Lung (tissue), 12 donors: Measurements from ENCODE around the gene RAB11B. TPM values are rescaled to one million over a fixed set of nuclear protein-coding genes. Genes with fewer than 3 reads are reported as not detected.

ENCODE experiments used
- ATAC-seq: fragments of 200-7000 bp; cut with Tn5 transposase; one replicate; pipeline ENCODE4 v1.9.1; 2020; ENCODE audit warnings: moderate number of reproducible peaks; ENCODE audit not compliant: insufficient read depth, low FRiP score
- DNase-seq, 3 donors: peaks; one replicate each; pipeline ENCODE4 v3.0.0-alpha.2; 2013 to 2017
- H3K27ac ChIP-seq, 2 donors: one replicate each; pipeline ENCODE4 v1.5.1; 2013; ENCODE audit warnings: mild to moderate bottlenecking in 2 of 2, moderate library complexity in 2 of 2, control low read depth in 1 of 2, inconsistent platforms in 1 of 2, low read depth in 1 of 2, low read length in 1 of 2
- H3K27me3 ChIP-seq, 3 donors: one replicate each; pipeline ENCODE4 v1.5.1; 2013; ENCODE audit warnings: low read length in 2 of 3; ENCODE audit not compliant: control insufficient read depth in 3 of 3, insufficient read depth in 3 of 3
- H3K36me3 ChIP-seq, 4 donors: one replicate each; pipeline ENCODE4 v1.5.1; 2013; ENCODE audit warnings: low read length in 4 of 4, mild to moderate bottlenecking in 1 of 4, moderate library complexity in 1 of 4; ENCODE audit not compliant: control insufficient read depth in 4 of 4, insufficient read depth in 4 of 4
- H3K4me1 ChIP-seq, 5 donors: one replicate each; pipeline ENCODE4 v1.5.1; 2013; ENCODE audit warnings: low read length in 5 of 5, mild to moderate bottlenecking in 2 of 5, moderate library complexity in 1 of 5; ENCODE audit not compliant: control insufficient read depth in 5 of 5, insufficient read depth in 5 of 5
- H3K4me3 ChIP-seq: one replicate; pipeline ENCODE4 v1.5.1; 2013; ENCODE audit warnings: mild to moderate bottlenecking, control low read depth, moderate library complexity
- H3K9ac ChIP-seq, 2 donors: one replicate each; pipeline ENCODE4 v1.5.1; 2013; ENCODE audit warnings: low read length in 2 of 2, control low read depth in 1 of 2; ENCODE audit not compliant: insufficient read depth in 1 of 2
- H3K9me3 ChIP-seq, 4 donors: one replicate each; pipeline ENCODE4 v1.5.1; 2013; ENCODE audit warnings: low read length in 3 of 4, mild to moderate bottlenecking in 1 of 4, moderate library complexity in 1 of 4; ENCODE audit not compliant: control insufficient read depth in 4 of 4, insufficient read depth in 3 of 4
- CTCF ChIP-seq: IDR thresholded peaks from 2 replicates; pipeline ENCODE4 v1.5.1; 2012; ENCODE audit warnings: mild to moderate bottlenecking; ENCODE audit errors: control extremely low read depth, extremely low read depth
- WGBS, 2 donors: extraction: QIAGEN DNeasy Blood & Tissue Kit; methylation state at CpG; one replicate each; pipeline ENCODE4 v1.1.7; 2013; 5-methylcytosine and 5-hydroxymethylcytosine counted together
- polyA plus RNA-seq, 2 donors: library from polyadenylated mRNA; stranded (reverse); fragments of 200-250 nt; gene quantifications; one replicate each; pipeline ENCODE4 v1.2.1, GENCODE V29; 2013
- total RNA-seq, 2 donors: library from RNA; depleted of rRNA in 1 of 2; stranded (reverse); fragments of >200 nt in 1 of 2; gene quantifications; one replicate each; pipeline ENCODE4 v1.2.1, GENCODE V29; 2014 to 2021
- donor health status: control.
- donor health status: control.
- donor health status: Bipolar disorder and iron deficiency.
- donor health status: healthy.
- donor health status: DM: yes; HTN: yes; CAD: no.

The RAB11B gene
- total and polyA plus RNA-seq, 4 donors: 91.1 to 148 (median 121) TPM

GRCh38 chr19:8358948-8359347 lies 31.2 kb upstream of the RAB11B start:
- Histone ChIP-seq H3K27ac (no peak overlapping the region), H3K4me1 (peaks cover 0 to 16% (median 14%) of the 10 kb centered on the region in 5 donors), H3K36me3 (no peaks in the 10 kb centered on the region), H3K9ac (no peak overlapping the region), H3K27me3 (peaks cover 0 to 2% (median 0%) of the 10 kb centered on the region in 3 donors), H3K4me3 (no peak overlapping the region), H3K9me3 (no peaks in the 10 kb centered on the region)
- ATAC-seq (no peak), DNase-seq (no peak)
- WGBS, 2 donors: 94 to 98% methylated on average over 6 of the region's 6 CpGs
- no peak for TF ChIP-seq CTCF

GRCh38 chr19:8360196-8360595 lies 30.0 kb upstream of the RAB11B start:
- Histone ChIP-seq H3K9ac (no peak overlapping the region), H3K4me1 (peaks cover 0 to 23% (median 15%) of the 10 kb centered on the region in 5 donors), H3K4me3 (no peak overlapping the region), H3K9me3 (no peaks in the 10 kb centered on the region), H3K36me3 (no peaks in the 10 kb centered on the region), H3K27me3 (peaks cover 0 to 2% (median 0%) of the 10 kb centered on the region in 3 donors), H3K27ac (no peak overlapping the region)
- 84 to 88% methylated on average over 8 of the region's 8 CpGs for WGBS, 2 donors
- DNase-seq (no peak), ATAC-seq (no peak)
- no peak for TF ChIP-seq CTCF

GRCh38 chr19:8361921-8362793 lies 28.0 kb upstream of the RAB11B start:
- peak overlapping the region in 1 of 2 donors; percentile 38 for H3K9ac ChIP-seq

More at GRCh38 chr19:8361921-8362793, 28.0 kb upstream of the RAB11B start:
- Histone ChIP-seq H3K27ac (peak overlapping the region; percentile 86 to 98), H3K36me3 (no peaks in the 10 kb centered on the region), H3K4me1 (peaks cover 5 to 30% (median 20%) of the 10 kb centered on the region in 5 donors), H3K9me3 (no peaks in the 10 kb centered on the region), H3K27me3 (peaks cover 0 to 4% (median 0%) of the 10 kb centered on the region in 3 donors), H3K4me3 (no peak overlapping the region)
- TF ChIP-seq CTCF: no peak
- peak; percentile 94 to 97 (median 95) for DNase-seq
- ATAC-seq: peak; percentile 82
- 17 to 26% methylated on average over 12 of the region's 12 CpGs for WGBS, 2 donors
